Measurements from ENCODE around the gene USP47. TPM values are rescaled to one million over a fixed set of nuclear protein-coding genes. Genes with fewer than 3 reads are reported as not detected.

The USP47 gene
- total RNA-seq, 1 donor from 2014 or later = 71.7 TPM

- no peaks in the 10 kb centered on the region for H3K27me3 ChIP-seq
- H3K4me3 Mint-ChIP-seq = no peak overlapping the region
- H2AFZ ChIP-seq (replicated peaks) = no peak overlapping the region
- no peak overlapping the region for H3K27ac ChIP-seq
- H3K4me1 ChIP-seq = peaks cover 10% of the 10 kb centered on the region
- no peaks in the 10 kb centered on the region for H3K9me3 ChIP-seq (ENCODE audit: low read depth)
- no peak for DNase-seq (ENCODE audit: low spot score)
- H3K9me3 Mint-ChIP-seq = peaks cover 36% of the 10 kb centered on the region
- H3K4me1 Mint-ChIP-seq = no peaks in the 10 kb centered on the region
- H3K27me3 Mint-ChIP-seq (ENCODE audit: insufficient read depth, low read depth) = peaks cover 2% of the 10 kb centered on the region
- peaks cover 100% of the 10 kb centered on the region for H3K79me2 ChIP-seq (ENCODE audit: low read depth)
- no peak overlapping the region for H3K4me3 ChIP-seq
- no peak overlapping the region for H3K9ac ChIP-seq
- H3F3A ChIP-seq (ENCODE audit: low read depth) = peaks cover 6% of the 10 kb centered on the region
- H3K36me3 ChIP-seq = no peaks in the 10 kb centered on the region
- TF ChIP-seq EZH2phosphoT487 (IDR thresholded peaks at IDR 0.05) = no peak
- H3K36me3 Mint-ChIP-seq = peaks cover 27% of the 10 kb centered on the region
- H3K4me2 ChIP-seq = no peak overlapping the region
- H4K20me1 ChIP-seq (ENCODE audit: low read depth) = peaks cover 9% of the 10 kb centered on the region
- no peak overlapping the region for H3K27ac Mint-ChIP-seq
These were observed 18.6 kb downstream of the USP47 start for GRCh38 chr11:11860103-11860979.

- Mint-ChIP-seq H3K27ac (no peak overlapping the region), H3K27me3 (ENCODE audit: insufficient read depth, low read depth) (peaks cover 2% of the 10 kb centered on the region), H3K9me3 (peaks cover 54% of the 10 kb centered on the region), H3K4me3 (no peak overlapping the region), H3K36me3 (peaks cover 43% of the 10 kb centered on the region), H3K4me1 (no peaks in the 10 kb centered on the region)
- Histone ChIP-seq H3K4me2 (no peak overlapping the region), H3K4me1 (peaks cover 14% of the 10 kb centered on the region), H3K4me3 (no peak overlapping the region), H3K9ac (no peak overlapping the region), H3K79me2 (ENCODE audit: low read depth) (peaks cover 100% of the 10 kb centered on the region), H2AFZ (replicated peaks) (no peak overlapping the region), H3K9me3 (ENCODE audit: low read depth) (peaks cover 9% of the 10 kb centered on the region), H3F3A (ENCODE audit: low read depth) (peaks cover 6% of the 10 kb centered on the region), H3K27me3 (no peaks in the 10 kb centered on the region), H3K27ac (peak overlapping the region; percentile 16), H3K36me3 (peaks cover 5% of the 10 kb centered on the region), H4K20me1 (ENCODE audit: low read depth) (peaks cover 9% of the 10 kb centered on the region)
- DNase-seq (ENCODE audit: low spot score) = no peak
- TF ChIP-seq CTCF (IDR thresholded peaks at IDR 0.05) (no peak), EZH2 (IDR thresholded peaks at IDR 0.05) (no peak), EZH2phosphoT487 (IDR thresholded peaks at IDR 0.05) (no peak)
These were observed 21.2 kb downstream of the USP47 start for GRCh38 chr11:11862999-11863398.

- Histone ChIP-seq H3K9me3 (ENCODE audit: low read depth) (peaks cover 9% of the 10 kb centered on the region), H3K4me3 (no peak overlapping the region), H3K27ac (no peak overlapping the region), H4K20me1 (ENCODE audit: low read depth) (no peaks in the 10 kb centered on the region), H3K9ac (no peak overlapping the region), H3K27me3 (no peaks in the 10 kb centered on the region), H3K4me1 (peaks cover 14% of the 10 kb centered on the region), H2AFZ (replicated peaks) (no peak overlapping the region), H3K4me2 (no peak overlapping the region), H3K36me3 (peaks cover 5% of the 10 kb centered on the region), H3K79me2 (ENCODE audit: low read depth) (peaks cover 100% of the 10 kb centered on the region), H3F3A (ENCODE audit: low read depth) (peaks cover 6% of the 10 kb centered on the region)
- Mint-ChIP-seq H3K9me3 (peaks cover 55% of the 10 kb centered on the region), H3K36me3 (peaks cover 45% of the 10 kb centered on the region), H3K27ac (no peak overlapping the region), H3K4me1 (no peaks in the 10 kb centered on the region), H3K4me3 (no peak overlapping the region), H3K27me3 (ENCODE audit: insufficient read depth, low read depth) (peaks cover 2% of the 10 kb centered on the region)
- TF ChIP-seq EZH2 (IDR thresholded peaks at IDR 0.05) (no peak), EZH2phosphoT487 (IDR thresholded peaks at IDR 0.05) (no peak), CTCF (IDR thresholded peaks at IDR 0.05) (no peak)
- DNase-seq (ENCODE audit: low spot score) = no peak
These were observed 22.6 kb downstream of the USP47 start for GRCh38 chr11:11864332-11864731.

GRCh38 chr11:11864803-11865202 is 23.0 kb downstream of the USP47 start:
- Histone ChIP-seq H3F3A (ENCODE audit: low read depth) (peaks cover 6% of the 10 kb centered on the region), H2AFZ (replicated peaks) (no peak overlapping the region), H3K27ac (peak overlapping the region; percentile 39), H3K79me2 (ENCODE audit: low read depth) (peaks cover 100% of the 10 kb centered on the region), H3K4me3 (no peak overlapping the region), H3K9me3 (ENCODE audit: low read depth) (peaks cover 9% of the 10 kb centered on the region), H3K4me1 (peaks cover 14% of the 10 kb centered on the region), H3K9ac (no peak overlapping the region), H3K27me3 (no peaks in the 10 kb centered on the region), H4K20me1 (ENCODE audit: low read depth) (no peaks in the 10 kb centered on the region), H3K4me2 (peak overlapping the region; percentile 50), H3K36me3 (peaks cover 5% of the 10 kb centered on the region)
- no peaks in the 10 kb centered on the region for H3K27me3 Mint-ChIP-seq (ENCODE audit: insufficient read depth, low read depth)
- H3K4me1 Mint-ChIP-seq = no peaks in the 10 kb centered on the region
- no peak for DNase-seq (ENCODE audit: low spot score)
- H3K4me3 Mint-ChIP-seq = no peak overlapping the region
- peaks cover 57% of the 10 kb centered on the region for H3K9me3 Mint-ChIP-seq
- H3K27ac Mint-ChIP-seq = no peak overlapping the region
- H3K36me3 Mint-ChIP-seq = peaks cover 47% of the 10 kb centered on the region
- TF ChIP-seq EZH2phosphoT487 (IDR thresholded peaks at IDR 0.05) (no peak), EZH2 (IDR thresholded peaks at IDR 0.05) (no peak), CTCF (IDR thresholded peaks at IDR 0.05) (no peak)

All from neural progenitor cell (in vitro differentiated cells).